Measurements from ENCODE around the gene C1QTNF8.

- TF ChIP-seq, protein P1, sequence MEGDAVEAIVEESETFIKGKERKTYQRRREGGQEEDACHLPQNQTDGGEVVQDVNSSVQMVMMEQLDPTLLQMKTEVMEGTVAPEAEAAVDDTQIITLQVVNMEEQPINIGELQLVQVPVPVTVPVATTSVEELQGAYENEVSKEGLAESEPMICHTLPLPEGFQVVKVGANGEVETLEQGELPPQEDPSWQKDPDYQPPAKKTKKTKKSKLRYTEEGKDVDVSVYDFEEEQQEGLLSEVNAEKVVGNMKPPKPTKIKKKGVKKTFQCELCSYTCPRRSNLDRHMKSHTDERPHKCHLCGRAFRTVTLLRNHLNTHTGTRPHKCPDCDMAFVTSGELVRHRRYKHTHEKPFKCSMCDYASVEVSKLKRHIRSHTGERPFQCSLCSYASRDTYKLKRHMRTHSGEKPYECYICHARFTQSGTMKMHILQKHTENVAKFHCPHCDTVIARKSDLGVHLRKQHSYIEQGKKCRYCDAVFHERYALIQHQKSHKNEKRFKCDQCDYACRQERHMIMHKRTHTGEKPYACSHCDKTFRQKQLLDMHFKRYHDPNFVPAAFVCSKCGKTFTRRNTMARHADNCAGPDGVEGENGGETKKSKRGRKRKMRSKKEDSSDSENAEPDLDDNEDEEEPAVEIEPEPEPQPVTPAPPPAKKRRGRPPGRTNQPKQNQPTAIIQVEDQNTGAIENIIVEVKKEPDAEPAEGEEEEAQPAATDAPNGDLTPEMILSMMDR (optimal IDR thresholded peaks at IDR 0.05 in 1 of 3, IDR thresholded peaks at IDR 0.05 in 1 of 3, conservative IDR thresholded peaks at IDR 0.05 in 1 of 3; ENCODE audit: extremely low read depth in 1 of 3, insufficient read depth in 2 of 3, low read length in 3 of 3) = no peak
- TF ChIP-seq EZH2 (IDR thresholded peaks at IDR 0.05; ENCODE audit: low read length) = no peak
Observed at GRCh38 chr16:1116693-1117077, 20.6 kb upstream of the C1QTNF8 start.
